Keratinocyte (primary cell): ENCODE data around the gene BPTF. TPM values are rescaled to one million over a fixed set of nuclear protein-coding genes. Genes with fewer than 3 reads are reported as not detected.

Source experiments
- DNase-seq: peaks from one replicate; pipeline ENCODE4 v3.0.0-alpha.2; 2011; ENCODE audit warnings: low read depth, missing footprints, low spot score
- FAIRE-seq: peaks from 2 replicates; lab custom pipeline; 2011; peaks lifted over from hg19 to GRCh38; lab: Jason Lieb, UNC
- H2AFZ ChIP-seq: 2 replicates; pipeline ENCODE4 v1.6.0; 2012; ENCODE audit warnings: low read length, control low read depth, inconsistent platforms; ENCODE audit not compliant: control insufficient read depth
- H3K27ac ChIP-seq: 2 replicates; pipeline ENCODE4 v1.5.1; 2011; ENCODE audit warnings: low read length; ENCODE audit not compliant: control insufficient read depth, insufficient read depth
- H3K27me3 ChIP-seq: 3 replicates; pipeline ENCODE4 v1.6.0; 2011; ENCODE audit warnings: low read length; ENCODE audit not compliant: control insufficient read depth, insufficient read depth; ENCODE audit errors: extremely low read depth
- H3K36me3 ChIP-seq, 2 experiments: 2 replicates in 1 of 2; 3 replicates in 1 of 2; pipeline ENCODE4 v1.5.1; 2011; ENCODE audit warnings: low read length in 2 of 2, mild to moderate bottlenecking in 1 of 2; ENCODE audit not compliant: control insufficient read depth in 2 of 2, insufficient read depth in 2 of 2; ENCODE audit errors: extremely low read depth in 1 of 2
- H3K4me1 ChIP-seq: 3 replicates; pipeline ENCODE4 v1.5.1; 2011; ENCODE audit warnings: low read length; ENCODE audit not compliant: control insufficient read depth, insufficient read depth; ENCODE audit errors: extremely low read depth
- H3K4me2 ChIP-seq: 3 replicates; pipeline ENCODE4 v1.6.0; 2011; ENCODE audit warnings: low read depth, low read length; ENCODE audit not compliant: control insufficient read depth, insufficient read depth; ENCODE audit errors: extremely low read depth
- H3K4me3 ChIP-seq, 3 experiments: fragments of 200-600 bp in 1 of 3; sonication (generic) in 1 of 3; 2 replicates in 2 of 3; 3 replicates in 1 of 3; pipeline ENCODE4 v1.5.1; 2011 to 2016; ENCODE audit warnings: low read length in 3 of 3, mild to moderate bottlenecking in 3 of 3, control low read depth in 2 of 3, inconsistent platforms in 1 of 3, low read depth in 1 of 3, mixed read lengths in 1 of 3, mixed run types in 1 of 3, moderate library complexity in 1 of 3; ENCODE audit not compliant: control insufficient read depth in 2 of 3, insufficient read depth in 2 of 3; ENCODE audit errors: extremely low read depth in 1 of 3
- H3K79me2 ChIP-seq: 2 replicates; pipeline ENCODE4 v1.6.0; 2012; ENCODE audit warnings: low read length; ENCODE audit not compliant: control insufficient read depth, insufficient read depth
- H3K9ac ChIP-seq: 3 replicates; pipeline ENCODE4 v1.6.0; 2011; ENCODE audit warnings: low read length; ENCODE audit not compliant: control insufficient read depth, insufficient read depth; ENCODE audit errors: extremely low read depth
- H3K9me1 ChIP-seq: 3 replicates; pipeline ENCODE4 v1.6.0; 2011; ENCODE audit warnings: low read length; ENCODE audit not compliant: control insufficient read depth, insufficient read depth; ENCODE audit errors: extremely low read depth
- H3K9me3 ChIP-seq: 2 replicates; pipeline ENCODE4 v1.5.1; 2012; ENCODE audit warnings: low read depth, low read length; ENCODE audit not compliant: control insufficient read depth
- H4K20me1 ChIP-seq: 3 replicates; pipeline ENCODE4 v1.6.0; 2011; ENCODE audit warnings: low read length; ENCODE audit not compliant: control insufficient read depth, insufficient read depth; ENCODE audit errors: extremely low read depth
- EZH2 ChIP-seq: IDR thresholded peaks from one replicate; pipeline ENCODE4 v1.6.1; 2012; ENCODE audit warnings: inconsistent platforms, mild to moderate bottlenecking, low read length, moderate library complexity
- dilution Hi-C: fragments of 300-500 bp; cut with MboI; formaldehyde crosslinking; loops from one replicate; pipeline ENCODE4 v1.7.0; 2020; ENCODE audit warnings: low sequenced_read_pairs; ENCODE audit not compliant: extremely low pct_ligation_motif_present
- polyA plus RNA-seq, 5 experiments: library from polyadenylated mRNA; depleted of rRNA in 3 of 5; stranded (reverse) in 3 of 5; stranded (forward) in 1 of 5; unstranded in 1 of 5; fragments of >200 nt; gene quantifications; 1 replicate in 1 of 5; 2 replicates in 3 of 5; 3 replicates in 1 of 5; pipeline versions ENCODE4 v1.2.1 to v1.2.3, GENCODE V29; 2011 to 2012; ENCODE audit warnings: missing spikeins in 2 of 5, low read depth in 1 of 5, low replicate concordance in 1 of 5
- small RNA-seq, 3 experiments: library from RNA; depleted of rRNA; stranded (forward); fragments of <200 nt; gene quantifications; one replicate each; pipeline ENCODE3, GENCODE V24; 2012; ENCODE audit warnings: low read depth in 3 of 3, low replicate concordance in 1 of 3; ENCODE audit not compliant: insufficient read length in 3 of 3

The BPTF gene
- polyA plus RNA-seq, 1 donor (not counting 4 experiments of a cell fraction or from before 2014, with no cell fraction given) = 28.3 TPM

DNA sequence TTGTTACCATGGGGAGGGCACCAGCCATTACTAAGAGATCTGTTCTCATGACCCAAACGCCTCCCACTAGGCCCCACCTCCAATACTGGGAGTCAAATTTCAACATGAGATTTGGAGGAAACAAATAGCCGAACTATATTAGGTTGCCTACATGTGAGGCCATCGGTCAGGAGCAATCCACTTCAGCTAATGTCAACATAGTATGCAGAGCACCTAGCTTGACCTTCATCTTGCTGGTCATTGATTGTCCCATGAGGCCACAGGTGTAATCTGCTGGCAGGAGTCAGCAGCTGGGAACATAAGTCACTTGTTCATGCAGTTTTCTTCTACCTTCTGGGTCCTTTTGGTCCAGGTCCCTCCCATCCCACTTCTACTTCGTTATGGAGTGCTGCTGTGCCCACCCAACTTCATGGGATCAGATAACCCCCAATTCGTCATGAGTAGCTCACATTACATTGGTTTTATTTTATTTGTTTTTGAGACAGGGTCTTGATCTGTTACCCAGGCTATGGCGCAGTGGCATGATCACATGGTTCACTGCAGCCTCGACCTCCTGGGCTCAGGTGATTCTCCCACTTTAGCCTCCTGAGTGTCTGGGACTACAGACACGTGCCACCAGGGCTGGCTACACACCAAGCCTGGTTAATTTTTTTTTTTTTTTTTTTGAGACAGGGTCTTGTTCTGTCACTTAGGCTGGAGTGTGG is 204.4 kb downstream of the BPTF start:
- Histone ChIP-seq H3K27me3 (no peaks in the 10 kb centered on the region), H3K9me3 (no peaks in the 10 kb centered on the region), H3K9ac (no peak overlapping the region), H3K79me2 (no peaks in the 10 kb centered on the region), H3K27ac (no peak overlapping the region), H3K4me2 (no peak overlapping the region), H3K4me3 (no peak overlapping the region), H3K36me3 (no peaks in the 10 kb centered on the region), H3K9me1 (no peaks in the 10 kb centered on the region), H4K20me1 (no peaks in the 10 kb centered on the region), H3K4me1 (peaks cover 5% of the 10 kb centered on the region), H2AFZ (no peak overlapping the region)
- no peak for TF ChIP-seq EZH2
- FAIRE-seq (no peak), DNase-seq (no peak)
- dilution Hi-C loops = no loop called here

Small RNA genes lying within 50 kb of the gene (small RNA-seq; reads per million reads assigned to genes)
- 0 reads per million in 3 experiments for gene RN7SL622P

Other genes with a start within 250 kb of the BPTF start
- 40.3 to 63.0 TPM (median 46.7 TPM) in 3 replicates for gene NOL11, start 107.6 kb upstream of the BPTF start, polyA plus RNA-seq
- 4.3 to 6.4 TPM (median 6.1 TPM) in 3 replicates for gene C17orf58, start 171.0 kb downstream of the BPTF start, polyA plus RNA-seq
- gene KPNA2, start 210.2 kb downstream of the BPTF start, polyA plus RNA-seq = 96.2 to 233 TPM (median 186 TPM) in 3 replicates